Retinal pigment epithelial cell (primary cell): ENCODE measurements around the gene ARL6.

Experiments
- DNase-seq: peaks from one replicate; pipeline ENCODE4 v3.0.0-alpha.2; 2010; ENCODE audit warnings: low read depth
- H3K4me3 ChIP-seq: 2 replicates; pipeline ENCODE4 v1.5.1; 2011; ENCODE audit warnings: mild to moderate bottlenecking, low read length, control low read depth, moderate library complexity
- TF ChIP-seq, protein P1 (sequence below): conservative IDR thresholded peaks from 2 replicates; pipeline ENCODE4 v1.5.1; 2011; ENCODE audit warnings: low read depth, low read length, control low read depth, inconsistent platforms

The ARL6 gene

DNA sequence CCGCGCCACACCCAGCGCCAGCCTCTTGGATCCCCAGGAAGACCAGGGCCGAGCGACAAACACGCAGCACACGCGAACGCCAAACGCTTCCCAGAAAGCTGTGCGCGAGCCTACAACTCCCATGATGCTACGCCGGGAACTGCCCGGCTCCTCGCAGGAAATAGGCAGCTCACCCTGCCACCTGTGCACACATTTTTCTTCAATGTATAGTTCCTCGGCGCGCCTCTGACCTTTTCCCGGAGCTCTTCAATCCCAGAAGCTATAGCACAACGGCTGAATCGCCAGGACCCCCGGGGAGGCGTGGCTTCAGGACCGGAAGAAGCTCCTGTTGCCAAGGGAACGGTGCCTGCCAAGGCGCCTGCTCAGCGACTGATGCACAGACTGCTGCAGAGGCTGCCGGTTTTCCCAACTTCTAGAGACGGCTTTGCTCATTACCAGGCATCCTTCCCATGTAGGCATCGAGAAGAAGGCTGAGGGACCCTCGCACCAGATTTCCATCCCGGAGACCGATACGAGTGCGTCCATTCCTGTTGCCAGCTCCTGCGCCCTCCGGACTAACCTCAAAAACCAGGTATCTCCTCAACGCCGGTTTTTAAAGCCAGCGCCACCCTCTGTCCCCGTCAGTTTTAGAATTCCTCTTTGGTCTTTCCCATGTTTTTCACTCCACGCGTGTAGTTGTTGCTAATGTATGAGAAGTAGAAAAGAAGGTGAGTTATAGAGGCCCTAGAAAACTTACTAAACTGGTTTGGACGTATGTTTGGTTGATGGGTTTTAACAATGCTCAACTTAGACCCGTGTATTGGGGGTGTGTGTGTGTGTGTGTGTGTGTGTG, at the start of gene ARL6:
TSS of gene ARL6 (plus strand) at position 352 of the 832 bp plus-strand sequence. CDS start 3,350 bp downstream, outside the sequence.
- TF ChIP-seq, protein P1, sequence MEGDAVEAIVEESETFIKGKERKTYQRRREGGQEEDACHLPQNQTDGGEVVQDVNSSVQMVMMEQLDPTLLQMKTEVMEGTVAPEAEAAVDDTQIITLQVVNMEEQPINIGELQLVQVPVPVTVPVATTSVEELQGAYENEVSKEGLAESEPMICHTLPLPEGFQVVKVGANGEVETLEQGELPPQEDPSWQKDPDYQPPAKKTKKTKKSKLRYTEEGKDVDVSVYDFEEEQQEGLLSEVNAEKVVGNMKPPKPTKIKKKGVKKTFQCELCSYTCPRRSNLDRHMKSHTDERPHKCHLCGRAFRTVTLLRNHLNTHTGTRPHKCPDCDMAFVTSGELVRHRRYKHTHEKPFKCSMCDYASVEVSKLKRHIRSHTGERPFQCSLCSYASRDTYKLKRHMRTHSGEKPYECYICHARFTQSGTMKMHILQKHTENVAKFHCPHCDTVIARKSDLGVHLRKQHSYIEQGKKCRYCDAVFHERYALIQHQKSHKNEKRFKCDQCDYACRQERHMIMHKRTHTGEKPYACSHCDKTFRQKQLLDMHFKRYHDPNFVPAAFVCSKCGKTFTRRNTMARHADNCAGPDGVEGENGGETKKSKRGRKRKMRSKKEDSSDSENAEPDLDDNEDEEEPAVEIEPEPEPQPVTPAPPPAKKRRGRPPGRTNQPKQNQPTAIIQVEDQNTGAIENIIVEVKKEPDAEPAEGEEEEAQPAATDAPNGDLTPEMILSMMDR, result peak; percentile 7
- peak within 1 kb of the TSS; percentile 96 for H3K4me3 ChIP-seq
- DNase-seq, result peak; percentile 46

DNA sequence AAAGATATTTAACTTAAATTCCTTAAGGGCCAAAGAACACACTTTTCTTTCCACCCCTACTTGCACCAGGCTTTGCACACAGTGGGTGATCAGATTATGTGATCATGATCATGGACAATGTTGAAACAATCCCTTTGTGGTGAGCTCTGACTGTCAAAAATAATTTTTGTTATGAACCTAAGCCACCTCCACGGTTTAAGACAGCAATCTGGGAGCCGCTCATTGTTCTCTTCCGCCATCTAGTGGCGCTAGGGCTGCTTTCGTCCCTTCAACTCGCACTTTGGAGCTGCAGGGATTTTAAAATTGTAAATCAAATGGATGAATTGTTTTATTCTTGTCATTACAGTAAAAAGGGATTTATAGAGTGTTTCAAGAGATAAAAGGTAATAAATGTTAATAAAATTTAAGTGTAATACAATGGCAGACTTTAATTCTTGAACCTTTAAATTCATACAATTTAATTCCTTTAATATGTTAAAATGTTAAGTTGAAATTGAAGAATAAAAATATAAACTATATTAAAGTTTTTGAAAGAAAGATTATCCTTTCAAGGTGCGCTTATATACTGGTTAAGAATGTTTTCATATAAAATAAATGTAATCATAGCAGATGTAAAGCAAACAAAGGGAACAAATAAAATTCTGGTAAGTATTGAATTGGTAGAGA, 45.3 kb upstream of the ARL6 start:
- peak; percentile 40 for DNase-seq
- TF ChIP-seq, protein P1, result peak; percentile 98
- H3K4me3 ChIP-seq, result no peak overlapping the region

DNA sequence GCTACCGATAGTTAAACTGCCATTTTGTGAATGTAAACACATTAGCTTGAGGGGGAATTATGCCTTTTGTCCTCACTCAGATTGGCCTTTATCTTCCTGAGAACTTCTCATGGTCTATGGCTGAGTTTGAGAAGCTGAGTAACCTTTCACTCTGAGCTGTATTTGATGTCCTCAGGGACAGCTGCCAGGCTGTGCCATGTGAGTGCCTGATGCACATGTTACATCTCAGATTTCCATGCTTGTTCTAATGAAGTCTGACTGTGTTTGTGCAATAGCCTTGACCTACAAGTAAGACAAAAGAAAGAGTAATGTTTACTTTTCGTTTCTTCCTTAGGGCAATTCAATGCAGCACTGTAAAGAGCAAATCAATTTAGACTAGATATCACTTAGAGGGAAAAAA, 44.1 kb upstream of the ARL6 start:
- H3K4me3 ChIP-seq, result no peak overlapping the region
- TF ChIP-seq, protein P1, result no peak
- DNase-seq, result no peak

DNA sequence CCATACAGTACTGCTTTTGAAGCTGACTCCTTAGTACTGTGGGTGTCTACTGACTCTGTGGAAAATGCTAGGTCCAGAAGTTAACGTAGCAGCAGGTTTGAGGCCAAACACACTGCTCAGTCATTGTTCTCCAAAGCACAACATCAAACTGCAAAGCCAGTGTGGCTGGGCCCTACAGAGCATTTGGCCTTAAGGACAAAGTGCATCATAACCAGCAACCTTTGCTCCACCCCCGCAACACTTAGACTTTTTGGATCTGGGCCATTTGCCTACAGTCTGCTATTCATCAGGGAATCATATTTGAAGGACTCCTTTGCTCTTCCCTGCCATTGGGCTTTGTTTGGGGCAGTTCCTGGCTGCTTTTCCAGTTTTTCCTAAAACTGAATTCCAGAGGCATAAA, 43.1 kb upstream of the ARL6 start:
- DNase-seq, result no peak
- no peak overlapping the region for H3K4me3 ChIP-seq
- TF ChIP-seq, protein P1, result no peak

DNA sequence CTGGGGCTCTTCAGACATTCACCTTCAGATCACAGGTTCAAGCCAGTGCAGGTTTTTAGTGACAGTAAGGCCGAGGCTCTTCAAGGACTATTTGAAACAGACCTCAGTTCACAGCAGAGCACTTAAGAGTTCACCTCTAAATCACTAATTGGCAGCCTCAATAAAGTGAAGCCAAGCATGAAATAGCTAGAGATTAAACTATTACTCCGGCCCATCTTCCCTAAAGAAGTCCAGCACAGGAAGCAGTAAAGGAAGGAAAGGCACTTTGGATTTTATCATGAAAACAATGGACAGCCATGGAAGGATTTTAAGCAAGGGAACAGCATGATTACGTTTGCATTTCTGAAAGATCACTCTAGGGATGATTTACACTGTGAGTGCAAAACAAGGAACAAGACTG, 27.6 kb upstream of the ARL6 start:
- no peak for DNase-seq
- TF ChIP-seq, protein P1, result no peak
- no peak overlapping the region for H3K4me3 ChIP-seq

DNA sequence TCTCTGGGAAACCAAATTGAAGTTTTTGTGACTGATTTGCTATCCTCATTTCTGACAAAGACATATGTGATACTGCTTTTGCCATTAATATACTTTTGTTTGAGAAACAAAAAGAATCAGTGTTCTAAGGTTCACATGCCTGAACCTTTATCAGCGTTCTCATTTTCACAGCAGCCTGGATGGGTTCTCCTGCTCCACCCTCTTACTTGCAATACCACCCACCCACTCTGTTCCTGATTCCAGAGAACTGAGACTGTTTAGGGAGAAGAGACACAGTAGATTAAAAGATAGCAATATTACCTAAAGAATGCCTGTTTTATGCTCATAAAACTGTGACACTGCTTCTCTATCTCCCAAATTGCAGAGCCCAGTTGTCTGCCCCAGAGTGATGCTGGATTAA, 25.8 kb upstream of the ARL6 start:
- TF ChIP-seq, protein P1, result no peak

More for the DNA sequence above, 25.8 kb upstream of the ARL6 start:
- no peak overlapping the region for H3K4me3 ChIP-seq
- no peak for DNase-seq
